SU-DHL-6 (cell line): ENCODE measurements around the gene DPP6.

Source experiments
- H2AFZ ChIP-seq: fragments of 200-600 bp; sonication (generic); 2 replicates; pipeline ENCODE4 v1.6.1; 2014; ENCODE audit warnings: low read depth, mild to moderate bottlenecking, moderate library complexity, mixed read lengths, antibody characterized with exemption, low read length; ENCODE audit not compliant: severe bottlenecking
- H3F3A ChIP-seq: fragments of 200-600 bp; shearing (Covaris generic); 2 replicates; pipeline ENCODE4 v1.6.0; 2016; ENCODE audit warnings: antibody characterized with exemption, mild to moderate bottlenecking; ENCODE audit not compliant: insufficient read depth
- H3K27ac ChIP-seq: fragments of 200-600 bp; sonication (generic); 2 replicates; pipeline ENCODE4 v1.5.1; 2016; ENCODE audit warnings: low read depth, mild to moderate bottlenecking, low read length, moderate library complexity, mixed read lengths
- H3K27me3 ChIP-seq: fragments of 200-600 bp; sonication (generic), shearing (Covaris generic); 2 replicates; pipeline ENCODE4 v1.6.0; 2014; ENCODE audit warnings: mild to moderate bottlenecking, low read length
- H3K36me3 ChIP-seq: fragments of 200-600 bp; sonication (generic); 2 replicates; pipeline ENCODE4 v1.6.1; 2014; ENCODE audit warnings: mild to moderate bottlenecking, low read length, mixed read lengths
- H3K4me2 ChIP-seq: fragments of 300-600, 200-600 bp; shearing (Covaris generic), sonication (generic); 2 replicates; pipeline ENCODE4 v1.6.0; 2014; ENCODE audit warnings: low read length, low read depth, mild to moderate bottlenecking; ENCODE audit not compliant: poor library complexity, severe bottlenecking
- H3K4me3 ChIP-seq: fragments of 200-600 bp; sonication (generic); 2 replicates; pipeline ENCODE4 v1.5.1; 2014; ENCODE audit warnings: antibody characterized with exemption, low read length, mild to moderate bottlenecking, mixed read lengths; ENCODE audit not compliant: insufficient read depth, poor library complexity, severe bottlenecking
- H3K79me2 ChIP-seq: fragments of 200-600 bp; sonication (generic); 2 replicates; pipeline ENCODE4 v1.6.1; 2014; ENCODE audit warnings: mild to moderate bottlenecking, low read length, moderate library complexity; ENCODE audit not compliant: insufficient read depth
- H3K9ac ChIP-seq: fragments of 200-600 bp; sonication (generic); 2 replicates; pipeline ENCODE4 v1.7.0; 2014; ENCODE audit warnings: mild to moderate bottlenecking, low read length
- H3K9me2 ChIP-seq: fragments of 200-600 bp; sonication (generic); replicated peaks from 2 replicates; pipeline ENCODE4 v1.6.1; 2014; ENCODE audit warnings: low read length; ENCODE audit not compliant: insufficient read depth
- H3K9me3 ChIP-seq: fragments of 200-600 bp; sonication (generic); 2 replicates; pipeline ENCODE4 v1.6.1; 2014; ENCODE audit warnings: low read length, mixed read lengths; ENCODE audit not compliant: insufficient read depth
- H4K20me1 ChIP-seq: fragments of 200-600 bp; sonication (generic); 2 replicates; pipeline ENCODE4 v1.6.1; 2014; ENCODE audit warnings: low read depth, mild to moderate bottlenecking, antibody characterized with exemption, low read length, moderate library complexity, mixed read lengths
- EZH2phosphoT487 ChIP-seq: fragments of 200-600 bp; sonication (generic), shearing (Covaris generic); conservative IDR thresholded peaks from 2 replicates; pipeline ENCODE4 v1.6.1; 2018; ENCODE audit warnings: mild to moderate bottlenecking, antibody characterized with exemption, low read length, moderate library complexity, mixed read lengths
- TF ChIP-seq, protein P1 (sequence below): fragments of 200-600 bp; sonication (generic); IDR thresholded peaks from one replicate; pipeline ENCODE4 v1.5.1; 2017; ENCODE audit warnings: antibody characterized with exemption, mild to moderate bottlenecking, low read length, moderate library complexity; ENCODE audit not compliant: insufficient read depth, poor library complexity, severe bottlenecking

Gene DPP6

DNA sequence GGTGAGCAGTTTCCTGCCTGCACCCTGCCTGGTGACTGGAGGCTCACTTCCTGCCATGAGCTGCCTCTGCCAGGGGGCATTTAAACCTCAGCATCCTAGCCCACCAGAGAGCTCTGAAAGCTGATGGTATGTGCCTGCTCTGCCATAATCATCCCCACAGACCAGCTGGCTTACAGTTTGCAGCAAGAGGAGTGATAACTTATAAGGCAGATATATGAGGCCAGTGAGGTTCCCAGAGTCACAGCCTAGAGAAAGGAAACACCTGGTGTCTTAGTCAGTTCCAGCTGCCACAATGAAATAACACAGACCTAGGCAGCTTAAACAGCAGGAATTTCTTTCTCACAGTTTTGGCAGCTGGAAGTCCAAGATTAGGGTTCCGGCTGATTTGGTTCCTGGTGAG lies 718.8 kb downstream of the DPP6 start:
- Histone ChIP-seq H3K9me3 (no peaks in the 10 kb centered on the region), H3K27me3 (no peaks in the 10 kb centered on the region), H3K4me3 (no peak overlapping the region), H2AFZ (no peak overlapping the region), H4K20me1 (no peaks in the 10 kb centered on the region), H3K36me3 (no peaks in the 10 kb centered on the region), H3K79me2 (no peaks in the 10 kb centered on the region), H3K27ac (no peak overlapping the region), H3F3A (no peaks in the 10 kb centered on the region), H3K4me2 (no peak overlapping the region), H3K9ac (no peak overlapping the region), H3K9me2 (no peaks in the 10 kb centered on the region; the same call in 1 of the 2 replicates)
- no peak for TF ChIP-seq EZH2phosphoT487
- TF ChIP-seq, protein P1, sequence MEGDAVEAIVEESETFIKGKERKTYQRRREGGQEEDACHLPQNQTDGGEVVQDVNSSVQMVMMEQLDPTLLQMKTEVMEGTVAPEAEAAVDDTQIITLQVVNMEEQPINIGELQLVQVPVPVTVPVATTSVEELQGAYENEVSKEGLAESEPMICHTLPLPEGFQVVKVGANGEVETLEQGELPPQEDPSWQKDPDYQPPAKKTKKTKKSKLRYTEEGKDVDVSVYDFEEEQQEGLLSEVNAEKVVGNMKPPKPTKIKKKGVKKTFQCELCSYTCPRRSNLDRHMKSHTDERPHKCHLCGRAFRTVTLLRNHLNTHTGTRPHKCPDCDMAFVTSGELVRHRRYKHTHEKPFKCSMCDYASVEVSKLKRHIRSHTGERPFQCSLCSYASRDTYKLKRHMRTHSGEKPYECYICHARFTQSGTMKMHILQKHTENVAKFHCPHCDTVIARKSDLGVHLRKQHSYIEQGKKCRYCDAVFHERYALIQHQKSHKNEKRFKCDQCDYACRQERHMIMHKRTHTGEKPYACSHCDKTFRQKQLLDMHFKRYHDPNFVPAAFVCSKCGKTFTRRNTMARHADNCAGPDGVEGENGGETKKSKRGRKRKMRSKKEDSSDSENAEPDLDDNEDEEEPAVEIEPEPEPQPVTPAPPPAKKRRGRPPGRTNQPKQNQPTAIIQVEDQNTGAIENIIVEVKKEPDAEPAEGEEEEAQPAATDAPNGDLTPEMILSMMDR, result no peak

DNA sequence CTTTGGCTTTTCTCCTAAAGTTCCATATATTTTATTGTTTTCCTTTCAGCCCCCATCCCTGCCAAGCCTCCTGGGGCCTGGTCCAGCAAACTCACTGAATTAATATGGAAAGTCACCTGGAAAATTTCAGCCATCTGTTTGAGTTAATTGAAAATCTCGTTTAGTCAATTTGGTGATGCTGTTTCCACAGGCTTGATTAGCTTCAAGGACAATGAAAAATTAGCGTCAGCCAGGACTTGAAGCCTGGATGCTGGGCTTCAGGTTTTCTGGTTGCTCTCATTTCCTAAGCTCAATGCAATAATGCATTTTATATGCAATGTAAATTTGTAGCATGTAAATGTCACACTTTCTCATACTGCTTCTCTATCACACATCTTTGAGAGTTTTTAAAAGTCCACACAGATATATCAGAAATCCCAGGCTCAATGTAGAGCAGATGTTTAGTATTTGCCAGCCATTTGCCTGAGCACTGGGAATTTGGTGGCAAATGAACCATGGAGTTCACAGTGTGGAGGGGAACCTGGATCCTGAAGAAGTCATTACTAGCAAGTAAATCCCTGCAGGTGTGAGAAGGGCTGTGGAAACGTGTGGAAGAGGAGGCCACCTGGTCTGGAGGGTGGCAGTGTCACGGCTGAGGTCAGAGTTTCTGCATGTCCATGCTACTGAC lies 722.2 kb downstream of the DPP6 start:
- Histone ChIP-seq H3K4me2 (no peak overlapping the region), H3K9ac (no peak overlapping the region), H3K4me3 (no peak overlapping the region), H3K27ac (no peak overlapping the region), H3K79me2 (no peaks in the 10 kb centered on the region), H3K9me2 (no peaks in the 10 kb centered on the region), H3K9me3 (no peaks in the 10 kb centered on the region), H2AFZ (no peak overlapping the region), H3K36me3 (no peaks in the 10 kb centered on the region), H3K27me3 (no peaks in the 10 kb centered on the region), H4K20me1 (no peaks in the 10 kb centered on the region), H3F3A (no peaks in the 10 kb centered on the region)
- TF ChIP-seq, protein P1, result no peak
- no peak for TF ChIP-seq EZH2phosphoT487

DNA sequence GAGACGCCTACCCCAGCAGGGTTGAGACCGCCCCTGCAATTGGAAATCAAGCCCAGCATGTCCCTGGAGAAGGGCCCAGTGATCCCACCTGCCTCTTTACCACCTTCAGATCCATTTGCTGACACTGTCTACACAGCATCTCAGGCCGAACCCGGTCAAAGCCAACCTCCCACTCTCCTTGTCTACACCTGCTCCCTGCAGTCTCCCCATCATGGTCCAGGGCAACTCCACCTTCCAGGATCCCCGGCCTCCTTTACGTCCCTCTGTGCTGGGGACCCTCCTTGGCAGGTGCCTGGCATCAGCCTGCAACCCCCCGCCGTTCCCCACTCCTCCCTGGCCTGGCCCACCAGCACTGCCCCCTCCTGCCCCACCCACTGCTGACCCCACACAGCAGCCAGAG lies 723.5 kb downstream of the DPP6 start:
- Histone ChIP-seq H3K9ac (no peak overlapping the region), H3K27me3 (no peaks in the 10 kb centered on the region), H3K27ac (no peak overlapping the region), H3K9me3 (no peaks in the 10 kb centered on the region), H3F3A (no peaks in the 10 kb centered on the region), H3K9me2 (no peaks in the 10 kb centered on the region), H2AFZ (no peak overlapping the region), H4K20me1 (no peaks in the 10 kb centered on the region), H3K79me2 (no peaks in the 10 kb centered on the region), H3K4me2 (no peak overlapping the region), H3K36me3 (no peaks in the 10 kb centered on the region), H3K4me3 (no peak overlapping the region)
- TF ChIP-seq EZH2phosphoT487, result no peak
- TF ChIP-seq, protein P1, result no peak
